Kidney (tissue), 14 donors: Measurements from ENCODE around the gene TTC1. TPM values are rescaled to one million over a fixed set of nuclear protein-coding genes. Genes with fewer than 3 reads are reported as not detected.

Experiments
- DNase-seq, 5 donors: peaks; one replicate each; pipeline ENCODE4 v3.0.0-alpha.2; 2013 to 2020
- FAIRE-seq: peaks from 2 replicates; lab custom pipeline; 2012; peaks lifted over from hg19 to GRCh38; lab: Jason Lieb, UNC
- H3K27ac ChIP-seq, 2 donors: one replicate each; pipeline ENCODE4 v1.7.0; 2013; ENCODE audit warnings: low read depth in 2 of 2, low read length in 2 of 2, inconsistent platforms in 1 of 2
- H3K27me3 ChIP-seq: one replicate; pipeline ENCODE4 v1.7.1; 2013; ENCODE audit warnings: low read length, inconsistent platforms; ENCODE audit not compliant: control insufficient read depth, insufficient read depth
- H3K36me3 ChIP-seq, 3 donors: one replicate each; pipeline versions ENCODE4 v1.7.0 to v1.7.1; 2013; ENCODE audit warnings: low read length in 3 of 3, control low read depth in 1 of 3, inconsistent platforms in 1 of 3; ENCODE audit not compliant: insufficient read depth in 3 of 3, control insufficient read depth in 2 of 3
- H3K4me1 ChIP-seq, 3 donors: one replicate each; pipeline versions ENCODE4 v1.7.0 to v1.7.1; 2013; ENCODE audit warnings: low read length in 3 of 3, inconsistent platforms in 1 of 3, low read depth in 1 of 3; ENCODE audit not compliant: control insufficient read depth in 2 of 3, insufficient read depth in 2 of 3
- H3K4me3 ChIP-seq, 3 donors: one replicate each; pipeline versions ENCODE4 v1.7.0 to v1.8.1; 2013; ENCODE audit warnings: low read length in 3 of 3, control low read depth in 1 of 3, inconsistent platforms in 1 of 3
- H3K9ac ChIP-seq, 3 donors: one replicate each; pipeline versions ENCODE4 v1.7.0 to v1.7.1; 2013; ENCODE audit warnings: low read length in 3 of 3, control low read depth in 1 of 3, inconsistent platforms in 1 of 3
- H3K9me3 ChIP-seq, 3 donors: one replicate each; pipeline versions ENCODE4 v1.7.0 to v1.7.1; 2013; ENCODE audit warnings: low read length in 3 of 3, control low read depth in 1 of 3, inconsistent platforms in 1 of 3; ENCODE audit not compliant: control insufficient read depth in 2 of 3, insufficient read depth in 1 of 3
- CTCF ChIP-seq: IDR thresholded peaks from 3 replicates; pipeline ENCODE4 v1.5.1; 2012; ENCODE audit warnings: mild to moderate bottlenecking, moderate library complexity, borderline replicate concordance; ENCODE audit not compliant: insufficient read depth; ENCODE audit errors: extremely low read depth
- intact Hi-C: fragments of 100-400 bp; cut with DNase I; formaldehyde crosslinking; loops from one replicate; pipeline ENCODE4 v1.11.1; 2022
- polyA plus RNA-seq: library from polyadenylated mRNA; stranded (reverse); fragments of 350-450 nt; fragmentation: Illumina TruSeq; extraction: RNeasy Lipid Tissue Mini Kit (QIAGEN cat#74804); gene quantifications from one replicate; pipeline ENCODE4 v1.2.3, GENCODE V29; 2014; ENCODE audit warnings: low read depth, low replicate concordance; ENCODE audit not compliant: insufficient read depth
- total RNA-seq: library from RNA; stranded (reverse); fragmentation: NEBNext Ultra II Directional; extraction: Animal tissue kit (Norgen Biotek cat#: 25700); gene quantifications from one replicate; pipeline ENCODE4 v1.2.1, GENCODE V29; 2021
- donor health status: control.
- donor health status: control.
- donor health status: control.
- donor health status: control.
- donor health status: control.
- donor health status: DM: yes; HTN: yes; CAD: no.
- donor health status: Normal renal cell carcinoma (clear cell type).

TTC1 gene
- total and polyA plus RNA-seq, 2 donors from 2014 or later, result 41.4 to 94.4 TPM

- FAIRE-seq, result no peak
- Histone ChIP-seq H3K4me1 (peaks cover 0 to 6% (median 3%) of the 10 kb centered on the region in 3 donors), H3K27ac (no peak overlapping the region)
These were observed 63.0 kb downstream of the TTC1 start for GRCh38 chr5:160071916-160072315.

DNA sequence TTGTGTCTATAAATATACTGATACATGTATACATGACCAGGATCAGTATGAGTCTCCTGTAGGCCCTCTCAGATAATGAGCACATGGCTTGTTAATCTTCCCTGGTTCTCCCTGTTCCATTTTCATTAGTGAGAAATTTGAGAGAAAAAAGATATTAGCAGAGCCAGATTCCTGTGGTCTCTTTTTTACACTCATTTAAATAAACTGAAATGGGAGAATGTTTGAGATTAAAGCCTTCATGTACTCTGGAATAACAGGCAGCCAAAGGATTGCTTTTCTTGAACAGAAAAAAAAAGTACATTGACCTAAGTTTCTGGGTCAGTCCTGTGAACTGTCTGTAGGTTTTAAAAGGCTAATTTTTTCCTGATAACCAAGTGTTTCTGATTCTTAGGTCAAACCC is 66.1 kb downstream of the TTC1 start:
- intact Hi-C loops, result no loop called here
- Histone ChIP-seq H3K4me3 (no peak overlapping the region), H3K9ac (no peak overlapping the region), H3K36me3 (peaks cover 0 to 5% (median 0%) of the 10 kb centered on the region in 3 donors), H3K4me1 (peaks cover 0 to 6% (median 5%) of the 10 kb centered on the region in 3 donors), H3K9me3 (no peaks in the 10 kb centered on the region), H3K27ac (no peak overlapping the region), H3K27me3 (no peaks in the 10 kb centered on the region)
- no peak for DNase-seq
- no peak for TF ChIP-seq CTCF
- no peak for FAIRE-seq

More at GRCh38 chr5:160071916-160072315, 63.0 kb downstream of the TTC1 start:
- no peak overlapping the region for H3K9ac ChIP-seq
- H3K4me3 ChIP-seq, result peak overlapping the region in 1 of 3 donors; percentile 12
- intact Hi-C loops, result no loop called here
- peaks cover 0 to 3% (median 0%) of the 10 kb centered on the region in 3 donors for H3K36me3 ChIP-seq
- TF ChIP-seq CTCF, result no peak
- no peak for DNase-seq
- no peaks in the 10 kb centered on the region for H3K27me3 ChIP-seq
- no peaks in the 10 kb centered on the region for H3K9me3 ChIP-seq

- no peak for FAIRE-seq
- TF ChIP-seq CTCF, result no peak
- peaks cover 0 to 3% (median 0%) of the 10 kb centered on the region in 3 donors for H3K4me1 ChIP-seq
- no peak for DNase-seq
- no peak overlapping the region for H3K4me3 ChIP-seq
- intact Hi-C loops, result no loop called here
- H3K27ac ChIP-seq, result no peak overlapping the region
- H3K36me3 ChIP-seq, result peaks cover 0 to 5% (median 0%) of the 10 kb centered on the region in 3 donors
- no peaks in the 10 kb centered on the region for H3K27me3 ChIP-seq
- H3K9ac ChIP-seq, result no peak overlapping the region
- H3K9me3 ChIP-seq, result no peaks in the 10 kb centered on the region
These were observed 68.1 kb downstream of the TTC1 start for GRCh38 chr5:160076997-160077396.

DNA sequence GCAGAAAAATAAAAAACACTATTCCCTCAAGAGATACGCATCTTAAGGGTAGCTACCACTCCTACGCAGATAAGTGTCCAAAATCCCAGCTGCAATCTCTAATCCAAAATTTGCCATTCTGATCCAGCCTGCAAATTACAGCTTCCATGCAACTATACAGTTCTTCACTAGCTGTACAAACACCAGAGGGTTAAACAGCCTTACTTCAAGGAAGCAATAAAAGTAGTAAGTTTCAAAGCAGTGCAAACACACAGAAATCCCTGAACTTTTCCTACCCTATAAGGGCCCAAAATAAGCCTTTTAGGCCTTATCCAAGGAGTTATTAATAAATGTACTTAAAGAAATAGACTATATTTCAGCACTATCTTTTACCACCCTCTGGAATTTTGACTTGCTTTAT is 70.8 kb downstream of the TTC1 start:
- H3K9me3 ChIP-seq, result no peaks in the 10 kb centered on the region
- no peak for DNase-seq
- peaks cover 0 to 9% (median 8%) of the 10 kb centered on the region in 3 donors for H3K4me1 ChIP-seq
- peaks cover 0 to 5% (median 0%) of the 10 kb centered on the region in 3 donors for H3K36me3 ChIP-seq
- H3K27ac ChIP-seq, result no peak overlapping the region
- no peaks in the 10 kb centered on the region for H3K27me3 ChIP-seq
- TF ChIP-seq CTCF, result no peak
- no peak for FAIRE-seq
- no peak overlapping the region for H3K4me3 ChIP-seq
- no peak overlapping the region for H3K9ac ChIP-seq
- intact Hi-C loops, result no loop called here
